SK-N-SH treated with all-trans-retinoic acid at 6 μM for 48 hours (cell line): ENCODE results near the gene GTF2H4.

Experiments used
- ATAC-seq: fragments of 200-7000 bp; cut with Tn5 transposase; 3 replicates; pipeline ENCODE4 v1.9.1; 2020; ENCODE audit warnings: mild to moderate bottlenecking, moderate library complexity
- ARNTL ChIP-seq: fragments of 450-650 bp; formaldehyde crosslinking; IDR thresholded peaks from 2 replicates; pipeline ENCODE4 v1.5.0; 2020; ENCODE audit warnings: low read depth, mild to moderate bottlenecking, moderate library complexity, borderline replicate concordance
- CREB5 ChIP-seq: fragments of 250-450 bp; sonication (Bioruptor Pico); IDR thresholded peaks from 2 replicates; pipeline ENCODE4 v1.5.1; 2020; ENCODE audit warnings: low read depth, mild to moderate bottlenecking, moderate library complexity
- CSDC2 ChIP-seq: fragments of 250-450 bp; sonication (Bioruptor Pico); IDR thresholded peaks from 2 replicates; pipeline ENCODE4 v1.5.0; 2020; ENCODE audit warnings: mild to moderate bottlenecking, moderate library complexity
- CSRNP3 ChIP-seq: fragments of 250-450 bp; sonication (Bioruptor Pico); IDR thresholded peaks from 2 replicates; pipeline ENCODE4 v1.5.1; 2021; ENCODE audit warnings: mild to moderate bottlenecking, moderate library complexity
- ESRRG ChIP-seq: fragments of 250-450 bp; sonication (Bioruptor Pico); IDR thresholded peaks from 2 replicates; pipeline ENCODE4 v1.6.1; 2021; ENCODE audit warnings: mild to moderate bottlenecking
- GLIS3 ChIP-seq: fragments of 250-450 bp; sonication (Bioruptor Pico); IDR thresholded peaks from 2 replicates; pipeline ENCODE4 v1.5.0; 2020; ENCODE audit warnings: mild to moderate bottlenecking, moderate library complexity
- ISL1 ChIP-seq: fragments of 250-450 bp; sonication (Bioruptor Pico); IDR thresholded peaks from 2 replicates; pipeline ENCODE4 v2.1.2; 2022; ENCODE audit warnings: mild to moderate bottlenecking, moderate library complexity
- OSR1 ChIP-seq: fragments of 250-450 bp; sonication (Bioruptor Pico); IDR thresholded peaks from 2 replicates; pipeline ENCODE4 v1.8.0; 2022; ENCODE audit warnings: moderate library complexity, mild to moderate bottlenecking, inconsistent platforms
- PATZ1 ChIP-seq: fragments of 250-450 bp; sonication (Bioruptor Pico); IDR thresholded peaks from 2 replicates; pipeline ENCODE4 v1.8.0; 2020; ENCODE audit warnings: mild to moderate bottlenecking, moderate library complexity, borderline replicate concordance
- POU6F1 ChIP-seq: fragments of 250-450 bp; sonication (Bioruptor Pico); IDR thresholded peaks from 2 replicates; pipeline ENCODE4 v1.8.0; 2021; ENCODE audit warnings: low read depth, mild to moderate bottlenecking, moderate library complexity, borderline replicate concordance
- PPARA ChIP-seq: fragments of 250-450 bp; sonication (Bioruptor Pico); IDR thresholded peaks from 2 replicates; pipeline ENCODE4 v1.5.0; 2020; ENCODE audit warnings: mild to moderate bottlenecking, borderline replicate concordance
- RARB ChIP-seq: fragments of 250-450 bp; sonication (Bioruptor Pico); IDR thresholded peaks from 2 replicates; pipeline ENCODE4 v1.8.0; 2021; ENCODE audit warnings: mild to moderate bottlenecking, moderate library complexity
- TCF4 ChIP-seq: fragments of 250-450 bp; sonication (Bioruptor Pico); IDR thresholded peaks from 2 replicates; pipeline ENCODE4 v1.8.0; 2021; ENCODE audit warnings: mild to moderate bottlenecking, moderate library complexity, borderline replicate concordance
- TOX ChIP-seq: fragments of 250-450 bp; sonication (Bioruptor Pico); IDR thresholded peaks from 2 replicates; pipeline ENCODE4 v1.8.0; 2021; ENCODE audit warnings: mild to moderate bottlenecking, moderate library complexity, borderline replicate concordance
- ZC3H10 ChIP-seq: fragments of 250-450 bp; sonication (Bioruptor Pico); IDR thresholded peaks from 2 replicates; pipeline ENCODE4 v1.5.1; 2021; ENCODE audit warnings: mild to moderate bottlenecking, moderate library complexity
- ZFP3 ChIP-seq: fragments of 250-450 bp; sonication (Bioruptor Pico); IDR thresholded peaks from 2 replicates; pipeline ENCODE4 v1.5.0; 2020; ENCODE audit warnings: mild to moderate bottlenecking, moderate library complexity
- ZNF565 ChIP-seq: fragments of 450-650 bp; formaldehyde crosslinking; conservative IDR thresholded peaks from 2 replicates; pipeline ENCODE4 v1.5.0; 2020; ENCODE audit warnings: low read depth, mild to moderate bottlenecking, moderate library complexity
- ZNF70 ChIP-seq: fragments of 450-650 bp; formaldehyde crosslinking; IDR thresholded peaks from 2 replicates; pipeline ENCODE4 v1.5.0; 2020; ENCODE audit warnings: mild to moderate bottlenecking, moderate library complexity
- ZNF8 ChIP-seq: fragments of 450-650 bp; formaldehyde crosslinking; IDR thresholded peaks from 2 replicates; pipeline ENCODE4 v1.5.0; 2020; ENCODE audit warnings: mild to moderate bottlenecking, moderate library complexity

The GTF2H4 gene

GRCh38 chr6:30891450-30891723 is 16.6 kb upstream of the GTF2H4 start (continued):
- TF ChIP-seq ZNF8 (CRISPR knock-in tag) (no peak), TOX (CRISPR knock-in tag) (no peak)

- ATAC-seq: no peak
- TF ChIP-seq ZFP3 (CRISPR knock-in tag) (no peak), ARNTL (no peak), TOX (CRISPR knock-in tag) (no peak), ZNF70 (CRISPR knock-in tag) (no peak)
- TF ChIP-seq, all 23 proteins: peak for 0
Observed at GRCh38 chr6:30891816-30892538, 16.0 kb upstream of the GTF2H4 start.

- TF ChIP-seq CSRNP3 (CRISPR knock-in tag) (no peak), POU6F1 (CRISPR knock-in tag) (no peak), GLIS3 (CRISPR knock-in tag) (no peak)
- ATAC-seq: no peak; the same call in 2 of the 3 replicates
Observed at GRCh38 chr6:30893001-30893591, 14.9 kb upstream of the GTF2H4 start.

- TF ChIP-seq RARB (CRISPR knock-in tag) (no peak), PPARA (CRISPR knock-in tag) (no peak), ARNTL (no peak), GLIS3 (CRISPR knock-in tag) (no peak), CSDC2 (no peak), ZNF8 (CRISPR knock-in tag) (no peak), ZC3H10 (no peak), ESRRG (CRISPR knock-in tag) (no peak), ZNF565 (no peak), TCF4 (CRISPR knock-in tag) (no peak), ZNF70 (CRISPR knock-in tag) (no peak), TOX (CRISPR knock-in tag) (no peak), ISL1 (CRISPR knock-in tag) (no peak), CREB5 (CRISPR knock-in tag) (no peak), OSR1 (CRISPR knock-in tag) (no peak), POU6F1 (CRISPR knock-in tag) (no peak), CSRNP3 (CRISPR knock-in tag) (no peak), PATZ1 (CRISPR knock-in tag) (no peak)
- TF ChIP-seq, all 23 proteins: peak for 0
- no peak for ATAC-seq
Observed at GRCh38 chr6:30893666-30894065, 14.3 kb upstream of the GTF2H4 start.
